Suppressor macrophage treated with lipopolysaccharide for 4 hours (primary cell): ENCODE data around the gene CTBP2.
"Not testable (repeated sequence)": the region's sequence is repeated elsewhere in the genome, so short reads cannot be mapped to it uniquely, and the experiment has no call there.

Source experiments
- DNase-seq: peaks from one replicate; pipeline ENCODE4 v3.0.0-alpha.2; 2020

The CTBP2 gene

GRCh38 chr10:125157505-125157904 is 2.9 kb downstream of the CTBP2 start:
- DNase-seq: no peak

- DNase-seq: no peak
Measured at GRCh38 chr10:125156739-125157480, 3.5 kb downstream of the CTBP2 start.

- no peak for DNase-seq
Measured at GRCh38 chr10:125156196-125156595, 4.2 kb downstream of the CTBP2 start.

DNA sequence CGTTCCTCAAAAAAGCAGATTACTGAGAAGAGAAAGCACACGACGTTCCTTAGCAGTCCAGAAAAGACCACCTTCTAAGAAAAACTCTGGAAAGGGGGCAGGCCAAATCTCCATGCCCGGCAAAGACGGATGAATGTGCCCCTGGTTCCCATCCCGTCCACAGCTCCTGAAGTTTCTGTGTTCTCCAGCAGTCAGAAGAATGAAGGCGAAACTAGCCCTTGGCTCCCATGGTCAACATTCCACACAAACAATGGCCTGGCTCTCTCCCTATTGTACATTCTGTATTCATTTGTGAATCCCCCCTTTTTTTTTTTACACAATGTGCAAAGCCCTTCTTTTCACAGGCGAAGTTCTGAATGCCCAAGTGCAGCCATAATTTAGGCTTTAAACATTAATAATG is 5.3 kb downstream of the CTBP2 start:
- DNase-seq: no peak

DNA sequence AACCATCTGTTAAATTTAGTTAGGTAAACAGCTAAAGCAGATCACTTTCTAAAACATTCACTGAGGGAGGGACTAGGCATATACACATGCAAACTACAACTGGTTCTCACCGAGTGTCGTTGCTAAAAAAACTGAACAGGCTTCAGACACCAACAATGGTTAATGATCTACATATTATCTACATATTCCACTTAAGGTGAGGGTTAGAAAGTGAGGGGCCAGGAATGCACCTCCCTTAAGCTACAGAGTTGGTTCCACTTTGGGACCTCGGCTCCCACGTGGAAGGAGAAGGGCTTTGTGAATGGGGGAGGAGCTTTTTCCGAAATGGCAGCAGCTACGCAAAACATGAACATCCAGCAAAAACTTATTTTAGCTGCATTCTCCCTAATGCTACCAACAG is 5.8 kb downstream of the CTBP2 start:
- no peak for DNase-seq

GRCh38 chr10:125153703-125154490 is 6.5 kb downstream of the CTBP2 start:
- DNase-seq: peak; percentile 49

DNA sequence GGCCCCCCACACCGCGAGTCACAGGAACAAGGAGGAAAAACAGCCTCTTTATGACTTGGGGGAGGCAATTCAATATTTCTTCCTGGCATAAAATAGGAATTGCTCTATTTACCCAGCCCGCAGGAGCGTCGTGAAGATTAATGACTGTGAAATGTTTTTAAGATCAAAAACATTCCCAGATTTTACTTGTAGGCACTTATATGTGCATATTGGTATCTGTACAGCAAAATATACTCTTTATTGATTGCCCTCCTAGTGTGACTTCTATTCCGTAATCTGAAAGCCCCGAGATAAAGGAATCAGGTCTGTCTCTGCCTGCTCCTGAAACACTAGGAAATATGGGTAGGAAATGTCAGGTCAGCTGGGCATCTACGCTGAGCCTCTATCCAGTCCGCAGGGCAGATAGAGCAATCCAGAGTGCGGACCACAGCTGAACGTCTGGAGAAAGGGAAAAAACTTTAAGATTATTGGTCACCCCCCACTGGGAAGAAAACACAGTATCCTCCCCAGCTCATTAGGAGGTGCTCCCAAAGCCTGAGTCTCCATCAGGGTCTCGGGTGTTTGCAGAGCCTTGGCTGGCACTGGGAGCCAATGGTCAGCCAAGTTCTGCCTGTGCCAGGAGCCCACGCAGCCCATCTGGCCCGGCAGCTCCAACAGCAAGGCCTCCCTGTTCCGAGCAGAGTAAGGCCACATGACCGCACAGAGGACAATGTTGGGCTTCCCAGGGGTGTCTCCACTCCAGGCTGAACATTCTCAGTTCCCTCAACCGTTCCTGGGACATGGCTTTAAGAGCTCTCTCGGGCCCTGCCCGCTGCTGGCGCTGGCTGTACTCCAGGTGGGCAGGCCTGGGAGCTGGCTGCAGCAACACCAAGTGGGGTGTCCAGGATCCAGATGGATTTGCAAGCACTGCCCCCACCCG is 7.7 kb downstream of the CTBP2 start:
- DNase-seq: no peak

- no peak for DNase-seq
Measured at GRCh38 chr10:125151553-125152449, 8.6 kb downstream of the CTBP2 start.

GRCh38 chr10:125151170-125151552 is 9.2 kb downstream of the CTBP2 start:
- no peak for DNase-seq

DNA sequence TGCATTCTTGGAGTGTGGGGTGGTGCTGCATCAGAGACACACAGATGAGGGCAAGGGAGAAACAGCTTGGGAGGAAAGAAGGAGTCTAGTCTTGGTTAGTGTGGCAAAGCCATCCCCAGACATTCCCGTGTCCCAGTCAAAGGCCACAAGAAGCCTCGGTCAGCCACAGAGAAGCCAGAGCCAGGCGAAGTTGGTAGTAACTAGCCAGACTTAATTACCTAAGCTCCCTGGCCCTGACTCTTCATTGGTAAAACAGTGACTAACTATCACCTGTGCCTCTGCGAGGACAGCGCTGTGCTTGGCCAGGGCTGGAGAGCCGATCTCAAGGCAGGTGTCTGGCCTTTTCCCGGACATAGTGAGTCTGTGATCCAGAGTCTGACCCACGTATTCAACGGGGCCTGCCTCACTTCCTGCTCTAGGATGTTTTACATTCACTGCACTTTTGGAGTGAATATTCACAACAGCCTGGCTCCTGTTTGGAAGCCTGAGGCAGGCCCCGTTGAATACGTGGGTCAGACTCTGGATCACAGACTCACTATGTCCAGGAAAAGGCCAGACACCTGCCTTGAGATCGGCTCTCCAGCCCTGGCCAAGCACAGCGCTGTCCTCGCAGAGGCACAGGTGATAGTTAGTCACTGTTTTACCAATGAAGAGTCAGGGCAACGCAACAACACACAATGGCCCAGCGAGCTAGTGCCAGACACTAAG is 9.8 kb downstream of the CTBP2 start:
- DNase-seq: not testable (repeated sequence)

GRCh38 chr10:125149680-125150047 is 10.7 kb downstream of the CTBP2 start:
- DNase-seq: no peak

- DNase-seq: peak; percentile 48
Measured at GRCh38 chr10:125149036-125149679, 11.2 kb downstream of the CTBP2 start.

DNA sequence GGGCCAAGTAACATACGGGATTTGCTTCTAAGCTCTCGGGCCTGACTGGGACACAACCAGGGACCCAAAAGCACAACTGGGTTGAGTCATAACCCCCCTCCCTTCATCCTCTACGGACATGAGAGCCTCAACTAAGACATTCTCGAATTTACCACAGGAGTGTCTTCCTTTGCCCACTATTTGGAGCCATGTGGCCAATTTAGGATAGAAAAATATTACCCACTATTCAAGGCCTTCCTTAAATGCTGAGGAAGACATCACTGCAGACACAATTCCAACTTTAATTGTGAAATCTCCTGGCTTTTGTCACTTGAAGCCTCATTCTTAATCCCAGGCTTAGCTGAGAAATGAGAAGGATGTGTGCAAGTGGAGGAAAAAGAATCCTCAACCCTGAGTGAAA is 11.8 kb downstream of the CTBP2 start:
- no peak for DNase-seq

DNA sequence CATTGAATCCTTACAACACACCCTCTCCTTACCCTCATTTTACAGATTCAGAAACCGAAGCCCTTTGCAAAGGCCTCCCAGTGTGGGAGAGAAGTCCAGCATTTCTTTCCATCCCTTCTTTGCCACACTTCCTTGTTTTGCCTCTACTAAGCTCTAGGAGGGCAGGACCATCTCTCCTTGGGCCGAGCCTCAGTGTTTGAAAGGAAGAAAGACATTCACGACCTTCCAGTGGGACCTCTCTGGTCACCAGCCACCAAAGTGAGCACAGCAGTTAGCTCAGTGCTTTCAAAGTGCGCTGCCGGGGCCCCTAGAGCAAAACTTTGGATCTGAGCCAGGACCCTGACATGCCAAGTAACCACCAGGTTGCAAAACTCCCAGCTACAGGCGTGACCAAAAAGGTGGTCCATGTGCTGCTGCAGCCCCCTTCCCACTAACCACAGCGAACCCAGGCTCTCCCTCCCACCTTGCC is 12.4 kb downstream of the CTBP2 start:
- DNase-seq: peak; percentile 59

- peak; percentile 68 for DNase-seq
Measured at GRCh38 chr10:125146791-125147579, 13.4 kb downstream of the CTBP2 start.

GRCh38 chr10:125145636-125146035 is 14.7 kb downstream of the CTBP2 start:
- no peak for DNase-seq

- peak; percentile 68 for DNase-seq
Measured at GRCh38 chr10:125144693-125145623, 15.4 kb downstream of the CTBP2 start.

DNA sequence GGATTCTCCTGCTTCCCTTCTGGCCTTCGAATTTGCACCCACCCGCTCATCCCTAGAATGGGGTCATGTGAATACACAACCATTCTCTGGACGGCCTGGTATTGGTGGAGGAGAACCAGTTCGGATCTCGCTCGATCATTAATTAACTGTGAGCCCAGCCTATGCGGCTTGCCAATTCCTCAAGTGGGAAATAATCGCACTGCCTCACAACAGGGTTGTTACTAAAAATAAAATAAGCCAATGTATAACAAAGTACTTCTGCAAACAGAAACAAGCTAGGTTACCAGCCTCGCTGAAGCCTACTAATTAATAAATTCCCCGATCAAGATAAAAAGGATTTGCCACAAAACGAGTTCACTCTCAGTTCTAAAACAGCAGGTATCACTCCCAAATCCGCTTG is 16.2 kb downstream of the CTBP2 start:
- DNase-seq: no peak

- no peak for DNase-seq
Measured at GRCh38 chr10:125142946-125143345, 17.4 kb downstream of the CTBP2 start.
